ENCODE measurements around the gene NHSL1.
A peak's percentile ranks its signal among the peaks of the same experiment; 100 is the strongest.

The NHSL1 gene

DNA sequence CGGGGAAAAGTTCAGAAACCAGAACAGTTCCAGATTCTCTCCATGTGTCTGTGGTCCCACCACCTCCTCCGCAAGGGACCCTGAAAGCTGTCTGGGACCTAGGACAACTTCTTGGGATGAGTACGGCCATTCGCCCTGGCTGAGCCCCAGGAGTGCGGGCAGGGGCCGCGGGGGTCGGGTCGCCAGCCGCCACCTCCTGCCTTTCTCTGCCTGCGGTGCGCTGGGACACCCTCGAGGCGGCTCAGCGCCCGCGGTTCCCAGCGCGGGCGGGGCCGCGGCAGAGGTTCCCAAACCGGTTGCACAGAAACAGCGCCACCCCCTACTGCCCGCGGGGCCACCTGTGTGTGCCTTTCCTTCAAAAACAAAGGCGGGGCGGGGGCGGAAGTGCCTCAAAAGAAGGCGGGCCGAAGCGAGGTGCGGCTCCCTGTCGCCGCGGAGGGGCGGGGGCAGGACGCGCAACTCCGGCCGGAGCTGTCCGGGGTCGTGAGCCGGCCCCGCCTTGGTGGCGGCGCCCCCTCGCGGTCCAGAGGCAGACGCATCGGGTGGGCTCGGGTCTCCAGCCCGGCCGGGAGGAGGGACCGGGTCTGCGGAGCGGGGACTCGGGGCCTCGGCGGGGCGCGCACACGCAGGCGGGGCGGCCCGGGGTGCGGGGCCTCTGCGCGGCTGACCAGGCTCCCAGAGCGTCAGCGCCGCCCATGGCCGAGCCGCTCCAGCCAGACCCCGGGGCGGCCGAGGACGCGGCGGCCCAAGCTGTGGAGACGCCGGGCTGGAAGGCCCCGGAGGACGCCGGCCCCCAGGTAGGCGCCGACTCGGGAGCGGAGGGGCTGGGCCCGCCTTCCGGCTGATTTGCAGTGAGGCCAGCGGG lies 95.3 kb downstream of the NHSL1 start, which contains the start of gene HEBP2 (continued):
- TF ChIP-seq ZNF692 (tag by site-specific recombination; IDR thresholded peaks at IDR 0.05), result peak; percentile 81
- TF ChIP-seq ZNF600 (tag by site-specific recombination; IDR thresholded peaks at IDR 0.05), result peak; percentile 65; the same call in 1 of the 2 replicates
- no peak for TF ChIP-seq ZNF560 (tag by site-specific recombination; IDR thresholded peaks at IDR 0.05; ENCODE audit: borderline replicate concordance)
- peak; percentile 75 for TF ChIP-seq ZNF335 (tag by site-specific recombination; conservative IDR thresholded peaks at IDR 0.05)
- peak; percentile 89 for TF ChIP-seq ZFHX2 (tag by site-specific recombination; conservative IDR thresholded peaks at IDR 0.05)
- TF ChIP-seq ZEB2 (tag by site-specific recombination; IDR thresholded peaks at IDR 0.05), result peak; percentile 84
- peak; percentile 95 for TF ChIP-seq PBX3 (CRISPR knock-in tag; IDR thresholded peaks at IDR 0.05)
- TF ChIP-seq, protein P1, sequence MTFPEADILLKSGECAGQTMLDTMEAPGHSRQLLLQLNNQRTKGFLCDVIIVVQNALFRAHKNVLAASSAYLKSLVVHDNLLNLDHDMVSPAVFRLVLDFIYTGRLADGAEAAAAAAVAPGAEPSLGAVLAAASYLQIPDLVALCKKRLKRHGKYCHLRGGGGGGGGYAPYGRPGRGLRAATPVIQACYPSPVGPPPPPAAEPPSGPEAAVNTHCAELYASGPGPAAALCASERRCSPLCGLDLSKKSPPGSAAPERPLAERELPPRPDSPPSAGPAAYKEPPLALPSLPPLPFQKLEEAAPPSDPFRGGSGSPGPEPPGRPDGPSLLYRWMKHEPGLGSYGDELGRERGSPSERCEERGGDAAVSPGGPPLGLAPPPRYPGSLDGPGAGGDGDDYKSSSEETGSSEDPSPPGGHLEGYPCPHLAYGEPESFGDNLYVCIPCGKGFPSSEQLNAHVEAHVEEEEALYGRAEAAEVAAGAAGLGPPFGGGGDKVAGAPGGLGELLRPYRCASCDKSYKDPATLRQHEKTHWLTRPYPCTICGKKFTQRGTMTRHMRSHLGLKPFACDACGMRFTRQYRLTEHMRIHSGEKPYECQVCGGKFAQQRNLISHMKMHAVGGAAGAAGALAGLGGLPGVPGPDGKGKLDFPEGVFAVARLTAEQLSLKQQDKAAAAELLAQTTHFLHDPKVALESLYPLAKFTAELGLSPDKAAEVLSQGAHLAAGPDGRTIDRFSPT (tag by site-specific recombination; IDR thresholded peaks at IDR 0.05), result peak; percentile 88
- no peak for TF ChIP-seq YY2 (tag by site-specific recombination; IDR thresholded peaks at IDR 0.05)
- TF ChIP-seq REST (tag by site-specific recombination; IDR thresholded peaks at IDR 0.05), result peak; percentile 85
- TF ChIP-seq, protein P2, sequence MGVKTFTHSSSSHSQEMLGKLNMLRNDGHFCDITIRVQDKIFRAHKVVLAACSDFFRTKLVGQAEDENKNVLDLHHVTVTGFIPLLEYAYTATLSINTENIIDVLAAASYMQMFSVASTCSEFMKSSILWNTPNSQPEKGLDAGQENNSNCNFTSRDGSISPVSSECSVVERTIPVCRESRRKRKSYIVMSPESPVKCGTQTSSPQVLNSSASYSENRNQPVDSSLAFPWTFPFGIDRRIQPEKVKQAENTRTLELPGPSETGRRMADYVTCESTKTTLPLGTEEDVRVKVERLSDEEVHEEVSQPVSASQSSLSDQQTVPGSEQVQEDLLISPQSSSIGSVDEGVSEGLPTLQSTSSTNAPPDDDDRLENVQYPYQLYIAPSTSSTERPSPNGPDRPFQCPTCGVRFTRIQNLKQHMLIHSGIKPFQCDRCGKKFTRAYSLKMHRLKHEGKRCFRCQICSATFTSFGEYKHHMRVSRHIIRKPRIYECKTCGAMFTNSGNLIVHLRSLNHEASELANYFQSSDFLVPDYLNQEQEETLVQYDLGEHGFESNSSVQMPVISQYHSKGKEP (tag by site-specific recombination; IDR thresholded peaks at IDR 0.05), result no peak
- TF ChIP-seq ZNF621 (tag by site-specific recombination; IDR thresholded peaks at IDR 0.05), result no peak
- no peak for TF ChIP-seq RBAK (tag by site-specific recombination; IDR thresholded peaks at IDR 0.05)
- TF ChIP-seq ZNF184 (tag by site-specific recombination; IDR thresholded peaks at IDR 0.05), result no peak
- no peak for TF ChIP-seq ZNF239 (tag by site-specific recombination; IDR thresholded peaks at IDR 0.05)
- peak; percentile 92 for TF ChIP-seq SCRT1 (tag by site-specific recombination; IDR thresholded peaks at IDR 0.05; ENCODE audit: borderline replicate concordance)
- TF ChIP-seq ZSCAN30 (tag by site-specific recombination; IDR thresholded peaks at IDR 0.05), result peak; percentile 59
- peak; percentile 93 for TF ChIP-seq ZNF561 (tag by site-specific recombination; IDR thresholded peaks at IDR 0.05; ENCODE audit: borderline replicate concordance)
- TF ChIP-seq HOXC10 (CRISPR knock-in tag; IDR thresholded peaks at IDR 0.05), result no peak; the same call in 1 of the 2 replicates
- TF ChIP-seq ZNF416 (tag by site-specific recombination; IDR thresholded peaks at IDR 0.05), result no peak
- TF ChIP-seq ZNF548 (tag by site-specific recombination; IDR thresholded peaks at IDR 0.05), result no peak
- TF ChIP-seq ZFP41 (tag by site-specific recombination; IDR thresholded peaks at IDR 0.05; ENCODE audit: borderline replicate concordance), result no peak
- TF ChIP-seq, protein P3, sequence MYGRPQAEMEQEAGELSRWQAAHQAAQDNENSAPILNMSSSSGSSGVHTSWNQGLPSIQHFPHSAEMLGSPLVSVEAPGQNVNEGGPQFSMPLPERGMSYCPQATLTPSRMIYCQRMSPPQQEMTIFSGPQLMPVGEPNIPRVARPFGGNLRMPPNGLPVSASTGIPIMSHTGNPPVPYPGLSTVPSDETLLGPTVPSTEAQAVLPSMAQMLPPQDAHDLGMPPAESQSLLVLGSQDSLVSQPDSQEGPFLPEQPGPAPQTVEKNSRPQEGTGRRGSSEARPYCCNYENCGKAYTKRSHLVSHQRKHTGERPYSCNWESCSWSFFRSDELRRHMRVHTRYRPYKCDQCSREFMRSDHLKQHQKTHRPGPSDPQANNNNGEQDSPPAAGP (tag by site-specific recombination; IDR thresholded peaks at IDR 0.05), result peak; percentile 40; the same call in 1 of the 2 replicates
- no peak for TF ChIP-seq ZNF138 (tag by site-specific recombination; IDR thresholded peaks at IDR 0.05; ENCODE audit: borderline replicate concordance)
- TF ChIP-seq, protein P4, sequence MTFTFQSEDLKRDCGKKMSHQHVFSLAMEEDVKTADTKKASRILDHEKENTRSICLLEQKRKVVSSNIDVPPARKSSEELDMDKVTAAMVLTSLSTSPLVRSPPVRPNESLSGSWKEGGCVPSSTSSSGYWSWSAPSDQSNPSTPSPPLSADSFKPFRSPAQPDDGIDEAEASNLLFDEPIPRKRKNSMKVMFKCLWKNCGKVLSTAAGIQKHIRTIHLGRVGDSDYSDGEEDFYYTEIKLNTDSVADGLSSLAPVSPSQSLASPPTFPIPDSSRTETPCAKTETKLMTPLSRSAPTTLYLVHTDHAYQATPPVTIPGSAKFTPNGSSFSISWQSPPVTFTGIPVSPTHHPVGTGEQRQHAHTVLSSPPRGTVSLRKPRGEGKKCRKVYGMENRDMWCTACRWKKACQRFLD (tag by site-specific recombination; IDR thresholded peaks at IDR 0.05), result no peak
- TF ChIP-seq ZNF24 (tag by site-specific recombination; IDR thresholded peaks at IDR 0.05), result 0 out of 2 replicates have a peak, but pooled peaks have one; percentile 43
- TF ChIP-seq GLI2 (tag by site-specific recombination; IDR thresholded peaks at IDR 0.05; ENCODE audit: borderline replicate concordance, low read depth), result no peak
